H1 (cell line): ENCODE results near the gene IL1RAPL1. TPM values are rescaled to one million over a fixed set of nuclear protein-coding genes. Genes with fewer than 3 reads are reported as not detected.

Experiments
- CEBPB ChIP-seq: IDR thresholded peaks from 2 replicates; pipeline ENCODE4 v1.6.1; 2012; ENCODE audit warnings: low read depth, low read length
- EP300 ChIP-seq, 2 experiments: IDR thresholded peaks; 1 replicate in 1 of 2; 2 replicates in 1 of 2; pipeline ENCODE4 v1.6.1; 2011 to 2012; ENCODE audit warnings: low read depth in 2 of 2, low read length in 2 of 2, mild to moderate bottlenecking in 2 of 2, borderline replicate concordance in 1 of 2, inconsistent platforms in 1 of 2, moderate library complexity in 1 of 2
- polyA plus RNA-seq, 7 experiments: library from polyadenylated mRNA; depleted of rRNA in 3 of 7; stranded (reverse) in 5 of 7; unstranded in 2 of 7; fragments of >200 nt in 5 of 7; fragments of 200-250 nt in 2 of 7; gene quantifications; 1 replicate in 5 of 7; 2 replicates in 1 of 7; 4 replicates in 1 of 7; pipeline versions ENCODE4 v1.2.1 to v1.2.3, GENCODE V29; 2011 to 2013; ENCODE audit warnings: missing spikeins in 2 of 7, mixed read lengths in 2 of 7
- total RNA-seq: library from RNA; stranded (reverse); fragmentation: NEBNext Ultra II Directional; extraction: Animal tissue kit (Norgen Biotek cat#: 25700); gene quantifications from 2 replicates; pipeline ENCODE4 v1.2.1, GENCODE V29; 2021
- TF ChIP-seq, protein P1 (sequence below): fragments of 300-600 bp; sonication (generic); IDR thresholded peaks from 2 replicates; pipeline ENCODE4 v1.7.1; 2012; ENCODE audit warnings: low read length, moderate library complexity, mild to moderate bottlenecking, inconsistent platforms; ENCODE audit not compliant: insufficient replicate concordance

The IL1RAPL1 gene
- total and polyA plus RNA-seq, 2 of the 8 experiments (the other 6 are each of a cell fraction or from before 2014, with no cell fraction given): 0.11 to 0.35 TPM

DNA sequence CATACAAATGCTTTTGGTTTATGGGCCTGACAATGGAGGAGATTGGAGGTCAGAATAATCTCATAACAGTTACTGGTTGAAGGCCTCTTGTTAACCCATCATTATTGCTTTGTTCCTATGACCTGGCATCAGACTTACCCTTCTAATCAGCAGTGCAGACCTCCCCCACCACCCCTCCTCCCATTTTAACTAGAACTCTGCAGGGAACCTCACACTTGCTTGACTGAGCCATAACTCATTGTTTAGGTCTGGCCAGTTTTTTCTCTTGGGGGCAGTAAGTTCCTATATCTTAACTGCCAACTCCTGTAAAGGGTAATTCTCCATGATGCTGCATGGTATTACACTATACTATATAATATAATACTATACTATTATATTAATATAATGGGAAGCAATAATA lies 609.3 kb downstream of the IL1RAPL1 start (continued):
- TF ChIP-seq, protein P1, sequence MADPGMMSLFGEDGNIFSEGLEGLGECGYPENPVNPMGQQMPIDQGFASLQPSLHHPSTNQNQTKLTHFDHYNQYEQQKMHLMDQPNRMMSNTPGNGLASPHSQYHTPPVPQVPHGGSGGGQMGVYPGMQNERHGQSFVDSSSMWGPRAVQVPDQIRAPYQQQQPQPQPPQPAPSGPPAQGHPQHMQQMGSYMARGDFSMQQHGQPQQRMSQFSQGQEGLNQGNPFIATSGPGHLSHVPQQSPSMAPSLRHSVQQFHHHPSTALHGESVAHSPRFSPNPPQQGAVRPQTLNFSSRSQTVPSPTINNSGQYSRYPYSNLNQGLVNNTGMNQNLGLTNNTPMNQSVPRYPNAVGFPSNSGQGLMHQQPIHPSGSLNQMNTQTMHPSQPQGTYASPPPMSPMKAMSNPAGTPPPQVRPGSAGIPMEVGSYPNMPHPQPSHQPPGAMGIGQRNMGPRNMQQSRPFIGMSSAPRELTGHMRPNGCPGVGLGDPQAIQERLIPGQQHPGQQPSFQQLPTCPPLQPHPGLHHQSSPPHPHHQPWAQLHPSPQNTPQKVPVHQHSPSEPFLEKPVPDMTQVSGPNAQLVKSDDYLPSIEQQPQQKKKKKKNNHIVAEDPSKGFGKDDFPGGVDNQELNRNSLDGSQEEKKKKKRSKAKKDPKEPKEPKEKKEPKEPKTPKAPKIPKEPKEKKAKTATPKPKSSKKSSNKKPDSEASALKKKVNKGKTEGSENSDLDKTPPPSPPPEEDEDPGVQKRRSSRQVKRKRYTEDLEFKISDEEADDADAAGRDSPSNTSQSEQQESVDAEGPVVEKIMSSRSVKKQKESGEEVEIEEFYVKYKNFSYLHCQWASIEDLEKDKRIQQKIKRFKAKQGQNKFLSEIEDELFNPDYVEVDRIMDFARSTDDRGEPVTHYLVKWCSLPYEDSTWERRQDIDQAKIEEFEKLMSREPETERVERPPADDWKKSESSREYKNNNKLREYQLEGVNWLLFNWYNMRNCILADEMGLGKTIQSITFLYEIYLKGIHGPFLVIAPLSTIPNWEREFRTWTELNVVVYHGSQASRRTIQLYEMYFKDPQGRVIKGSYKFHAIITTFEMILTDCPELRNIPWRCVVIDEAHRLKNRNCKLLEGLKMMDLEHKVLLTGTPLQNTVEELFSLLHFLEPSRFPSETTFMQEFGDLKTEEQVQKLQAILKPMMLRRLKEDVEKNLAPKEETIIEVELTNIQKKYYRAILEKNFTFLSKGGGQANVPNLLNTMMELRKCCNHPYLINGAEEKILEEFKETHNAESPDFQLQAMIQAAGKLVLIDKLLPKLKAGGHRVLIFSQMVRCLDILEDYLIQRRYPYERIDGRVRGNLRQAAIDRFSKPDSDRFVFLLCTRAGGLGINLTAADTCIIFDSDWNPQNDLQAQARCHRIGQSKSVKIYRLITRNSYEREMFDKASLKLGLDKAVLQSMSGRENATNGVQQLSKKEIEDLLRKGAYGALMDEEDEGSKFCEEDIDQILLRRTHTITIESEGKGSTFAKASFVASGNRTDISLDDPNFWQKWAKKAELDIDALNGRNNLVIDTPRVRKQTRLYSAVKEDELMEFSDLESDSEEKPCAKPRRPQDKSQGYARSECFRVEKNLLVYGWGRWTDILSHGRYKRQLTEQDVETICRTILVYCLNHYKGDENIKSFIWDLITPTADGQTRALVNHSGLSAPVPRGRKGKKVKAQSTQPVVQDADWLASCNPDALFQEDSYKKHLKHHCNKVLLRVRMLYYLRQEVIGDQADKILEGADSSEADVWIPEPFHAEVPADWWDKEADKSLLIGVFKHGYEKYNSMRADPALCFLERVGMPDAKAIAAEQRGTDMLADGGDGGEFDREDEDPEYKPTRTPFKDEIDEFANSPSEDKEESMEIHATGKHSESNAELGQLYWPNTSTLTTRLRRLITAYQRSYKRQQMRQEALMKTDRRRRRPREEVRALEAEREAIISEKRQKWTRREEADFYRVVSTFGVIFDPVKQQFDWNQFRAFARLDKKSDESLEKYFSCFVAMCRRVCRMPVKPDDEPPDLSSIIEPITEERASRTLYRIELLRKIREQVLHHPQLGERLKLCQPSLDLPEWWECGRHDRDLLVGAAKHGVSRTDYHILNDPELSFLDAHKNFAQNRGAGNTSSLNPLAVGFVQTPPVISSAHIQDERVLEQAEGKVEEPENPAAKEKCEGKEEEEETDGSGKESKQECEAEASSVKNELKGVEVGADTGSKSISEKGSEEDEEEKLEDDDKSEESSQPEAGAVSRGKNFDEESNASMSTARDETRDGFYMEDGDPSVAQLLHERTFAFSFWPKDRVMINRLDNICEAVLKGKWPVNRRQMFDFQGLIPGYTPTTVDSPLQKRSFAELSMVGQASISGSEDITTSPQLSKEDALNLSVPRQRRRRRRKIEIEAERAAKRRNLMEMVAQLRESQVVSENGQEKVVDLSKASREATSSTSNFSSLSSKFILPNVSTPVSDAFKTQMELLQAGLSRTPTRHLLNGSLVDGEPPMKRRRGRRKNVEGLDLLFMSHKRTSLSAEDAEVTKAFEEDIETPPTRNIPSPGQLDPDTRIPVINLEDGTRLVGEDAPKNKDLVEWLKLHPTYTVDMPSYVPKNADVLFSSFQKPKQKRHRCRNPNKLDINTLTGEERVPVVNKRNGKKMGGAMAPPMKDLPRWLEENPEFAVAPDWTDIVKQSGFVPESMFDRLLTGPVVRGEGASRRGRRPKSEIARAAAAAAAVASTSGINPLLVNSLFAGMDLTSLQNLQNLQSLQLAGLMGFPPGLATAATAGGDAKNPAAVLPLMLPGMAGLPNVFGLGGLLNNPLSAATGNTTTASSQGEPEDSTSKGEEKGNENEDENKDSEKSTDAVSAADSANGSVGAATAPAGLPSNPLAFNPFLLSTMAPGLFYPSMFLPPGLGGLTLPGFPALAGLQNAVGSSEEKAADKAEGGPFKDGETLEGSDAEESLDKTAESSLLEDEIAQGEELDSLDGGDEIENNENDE: no peak
- TF ChIP-seq CEBPB (no peak), EP300 (IDR thresholded peaks at IDR 0.05; ENCODE audit: borderline replicate concordance in 1 of 2, low read depth in 2 of 2, low read length in 2 of 2) (no peak)
